WI38 (cell line): ENCODE data around the gene CBX4.

Experiments
- H3K4me3 ChIP-seq: 2 replicates; pipeline ENCODE4 v1.5.1; 2011; ENCODE audit warnings: low read depth, mild to moderate bottlenecking, control low read depth, low read length
- TF ChIP-seq, protein P1 (sequence below): IDR thresholded peaks from 2 replicates; pipeline ENCODE4 v1.5.1; 2012; ENCODE audit warnings: low read depth, mild to moderate bottlenecking, control low read depth, low read length

CBX4 gene

DNA sequence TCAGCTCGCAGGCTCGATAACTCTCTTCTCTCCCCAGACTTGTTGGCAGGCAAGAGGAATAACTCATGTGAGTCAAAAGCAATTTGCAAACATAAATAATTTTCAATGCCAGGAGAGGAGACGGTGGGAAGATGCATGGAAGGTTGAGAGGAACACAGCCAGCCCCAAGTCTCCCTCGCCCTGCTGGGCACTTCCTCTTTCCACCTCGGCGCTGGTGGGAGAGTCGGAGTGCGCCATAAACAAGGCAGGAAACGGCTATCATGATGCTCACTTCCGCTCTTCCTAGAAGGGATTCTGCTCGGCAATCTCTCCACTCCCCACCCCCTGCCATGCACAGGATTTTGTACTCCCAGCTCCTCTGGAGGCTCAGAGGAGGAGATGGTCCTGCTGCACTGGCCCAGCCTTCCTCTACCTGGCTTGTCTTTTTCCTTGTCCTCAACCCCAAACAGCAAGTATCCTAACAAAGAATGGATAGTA lies 13.0 kb downstream of the CBX4 start:
- no peak overlapping the region for H3K4me3 ChIP-seq
- TF ChIP-seq, protein P1, sequence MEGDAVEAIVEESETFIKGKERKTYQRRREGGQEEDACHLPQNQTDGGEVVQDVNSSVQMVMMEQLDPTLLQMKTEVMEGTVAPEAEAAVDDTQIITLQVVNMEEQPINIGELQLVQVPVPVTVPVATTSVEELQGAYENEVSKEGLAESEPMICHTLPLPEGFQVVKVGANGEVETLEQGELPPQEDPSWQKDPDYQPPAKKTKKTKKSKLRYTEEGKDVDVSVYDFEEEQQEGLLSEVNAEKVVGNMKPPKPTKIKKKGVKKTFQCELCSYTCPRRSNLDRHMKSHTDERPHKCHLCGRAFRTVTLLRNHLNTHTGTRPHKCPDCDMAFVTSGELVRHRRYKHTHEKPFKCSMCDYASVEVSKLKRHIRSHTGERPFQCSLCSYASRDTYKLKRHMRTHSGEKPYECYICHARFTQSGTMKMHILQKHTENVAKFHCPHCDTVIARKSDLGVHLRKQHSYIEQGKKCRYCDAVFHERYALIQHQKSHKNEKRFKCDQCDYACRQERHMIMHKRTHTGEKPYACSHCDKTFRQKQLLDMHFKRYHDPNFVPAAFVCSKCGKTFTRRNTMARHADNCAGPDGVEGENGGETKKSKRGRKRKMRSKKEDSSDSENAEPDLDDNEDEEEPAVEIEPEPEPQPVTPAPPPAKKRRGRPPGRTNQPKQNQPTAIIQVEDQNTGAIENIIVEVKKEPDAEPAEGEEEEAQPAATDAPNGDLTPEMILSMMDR: no peak

DNA sequence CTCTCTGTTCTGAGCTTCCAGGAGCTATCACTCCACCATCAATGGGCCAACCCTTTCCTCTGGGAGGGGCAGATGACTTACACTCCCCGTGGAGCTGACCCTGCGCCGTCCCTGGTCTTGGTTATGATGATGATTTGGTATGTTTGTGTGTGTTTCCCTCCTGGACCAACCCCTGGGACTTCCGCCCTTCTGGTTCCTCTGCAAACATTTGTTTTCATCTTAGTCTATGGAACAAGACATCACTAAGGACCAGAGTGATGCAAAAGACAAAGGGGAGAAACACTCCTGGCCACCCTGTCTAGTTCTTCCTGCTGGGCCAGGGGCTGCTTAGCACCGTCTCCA lies 13.7 kb downstream of the CBX4 start:
- TF ChIP-seq, protein P1: no peak
- H3K4me3 ChIP-seq: no peak overlapping the region

DNA sequence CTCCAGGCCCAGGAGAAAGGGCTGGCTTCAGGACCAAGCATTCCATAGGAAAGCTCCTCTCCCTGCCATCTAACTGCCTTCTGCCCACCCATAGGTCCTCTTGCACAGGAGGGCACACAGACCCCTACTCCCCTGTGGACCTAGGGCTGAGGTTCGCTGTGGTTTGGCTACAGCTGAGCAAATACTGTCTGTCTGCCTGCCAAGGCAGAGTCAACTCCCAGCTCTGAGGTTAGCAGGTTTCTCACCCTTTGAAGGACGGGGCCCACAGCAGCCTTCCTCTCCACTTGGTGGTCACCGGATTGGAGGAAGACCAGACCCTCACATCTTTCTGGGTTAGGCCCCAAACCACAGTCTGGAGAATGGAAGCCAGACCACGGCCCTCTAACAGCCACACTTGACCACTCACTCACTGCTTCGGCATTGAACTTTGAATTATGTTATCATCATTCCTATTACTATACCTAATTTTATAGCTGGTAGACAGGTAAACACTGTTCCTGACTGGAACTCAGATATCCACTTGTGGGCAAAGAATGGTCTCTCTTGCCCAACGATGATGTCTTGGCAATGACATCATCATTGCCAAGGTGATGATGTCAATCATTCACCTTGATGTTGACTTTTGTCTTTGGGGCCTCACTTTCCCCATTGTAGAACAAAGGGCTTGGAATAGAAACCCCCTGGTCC lies 14.2 kb downstream of the CBX4 start:
- no peak overlapping the region for H3K4me3 ChIP-seq
- TF ChIP-seq, protein P1: no peak

DNA sequence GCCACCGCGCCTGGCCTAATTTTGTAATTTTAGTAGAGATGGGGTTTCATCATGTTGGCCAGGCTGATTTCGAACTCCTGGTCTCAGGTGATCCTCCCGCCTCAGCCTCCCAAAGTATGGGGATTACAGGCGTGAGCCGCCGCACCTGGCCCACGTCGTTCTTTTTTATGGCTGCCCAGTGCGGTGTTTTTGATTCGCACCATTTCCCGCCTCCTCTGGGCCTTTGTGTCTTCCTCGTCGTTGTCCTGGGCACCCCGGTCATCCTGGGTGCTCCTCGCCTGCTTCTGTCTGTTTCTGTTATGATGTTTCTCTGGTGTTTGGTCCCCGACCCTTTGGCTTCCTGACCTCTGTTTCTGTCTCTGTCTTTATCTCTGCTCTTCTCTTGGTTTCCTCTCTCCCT lies 15.0 kb downstream of the CBX4 start:
- no peak overlapping the region for H3K4me3 ChIP-seq
- TF ChIP-seq, protein P1: no peak

DNA sequence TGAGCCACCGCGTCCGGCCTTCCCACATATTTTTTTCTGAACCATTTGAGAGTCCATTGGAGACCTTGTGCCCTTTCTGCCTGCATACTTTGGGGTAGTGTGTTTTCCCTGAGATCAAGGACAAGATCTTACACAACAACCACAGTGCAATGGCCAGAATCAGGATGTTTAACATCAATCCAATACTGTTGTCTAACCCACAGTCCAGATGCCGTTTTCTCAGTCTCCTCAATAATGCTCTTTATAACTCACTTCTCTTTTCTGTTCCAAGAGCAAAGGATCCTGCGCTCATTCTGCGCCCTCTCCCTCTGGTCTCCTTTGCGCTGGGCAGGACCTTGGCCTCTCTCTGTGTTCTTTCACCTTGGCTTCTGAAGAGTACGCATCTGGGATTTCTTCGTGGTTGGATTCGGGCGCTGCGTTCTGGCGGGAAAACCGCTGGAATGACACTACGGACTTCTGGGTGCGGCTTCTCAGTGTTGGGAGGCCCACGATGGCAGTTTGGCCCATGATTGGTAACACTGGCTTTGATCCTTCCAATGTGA lies 16.6 kb downstream of the CBX4 start:
- H3K4me3 ChIP-seq: no peak overlapping the region
- TF ChIP-seq, protein P1: no peak

DNA sequence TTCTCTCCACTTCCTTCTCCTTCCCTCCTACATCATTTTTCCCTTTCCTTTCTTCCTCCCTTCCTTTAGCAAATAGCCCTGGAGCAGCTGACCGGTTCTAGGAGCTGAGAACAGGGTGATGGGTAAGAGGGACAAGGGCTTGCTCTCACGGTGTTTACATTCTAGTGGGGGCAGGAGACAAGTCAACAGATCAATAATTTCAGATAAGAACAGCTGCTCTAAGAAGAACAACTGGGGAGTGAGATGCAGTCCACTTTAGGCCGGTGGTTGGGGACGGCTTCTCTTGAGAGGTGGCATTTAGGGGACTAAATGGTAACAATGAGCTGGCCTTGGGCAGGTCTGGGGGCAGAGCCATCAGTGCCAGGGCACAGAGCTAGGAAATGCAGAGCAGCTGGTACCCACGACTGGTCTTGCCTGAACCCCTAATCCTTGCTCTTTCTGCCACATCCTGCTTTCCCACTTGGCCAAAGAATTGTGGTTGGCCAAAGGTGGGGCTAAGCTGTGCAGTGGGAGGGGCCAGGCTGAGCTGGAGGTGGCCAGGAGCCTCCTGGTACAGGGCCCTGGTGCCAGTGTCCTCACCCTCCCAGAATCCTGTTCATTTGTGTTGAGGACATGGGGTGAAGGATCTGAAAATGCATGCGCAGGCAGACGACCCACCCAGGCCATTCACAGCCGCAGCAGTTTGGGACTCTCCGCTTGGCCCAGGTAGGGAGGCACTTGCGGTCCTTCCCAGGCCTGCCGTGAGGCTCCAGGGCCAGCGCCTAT lies 17.7 kb downstream of the CBX4 start:
- TF ChIP-seq, protein P1: no peak

GRCh38 chr17:79820959-79821330 lies 18.3 kb downstream of the CBX4 start:
- no peak overlapping the region for H3K4me3 ChIP-seq
- TF ChIP-seq, protein P1: no peak

More for the DNA sequence above, 17.7 kb downstream of the CBX4 start:
- H3K4me3 ChIP-seq: no peak overlapping the region
